WI38 (cell line): ENCODE measurements around the gene ERF.
"Not testable (repeated sequence)": the region's sequence is repeated elsewhere in the genome, so short reads cannot be mapped to it uniquely, and the experiment has no call there.

Source experiments
- H3K4me3 ChIP-seq: 2 replicates; pipeline ENCODE4 v1.5.1; 2011; ENCODE audit warnings: low read depth, mild to moderate bottlenecking, control low read depth, low read length
- TF ChIP-seq, protein P1 (sequence below): IDR thresholded peaks from 2 replicates; pipeline ENCODE4 v1.5.1; 2012; ENCODE audit warnings: low read depth, mild to moderate bottlenecking, control low read depth, low read length

ERF gene

DNA sequence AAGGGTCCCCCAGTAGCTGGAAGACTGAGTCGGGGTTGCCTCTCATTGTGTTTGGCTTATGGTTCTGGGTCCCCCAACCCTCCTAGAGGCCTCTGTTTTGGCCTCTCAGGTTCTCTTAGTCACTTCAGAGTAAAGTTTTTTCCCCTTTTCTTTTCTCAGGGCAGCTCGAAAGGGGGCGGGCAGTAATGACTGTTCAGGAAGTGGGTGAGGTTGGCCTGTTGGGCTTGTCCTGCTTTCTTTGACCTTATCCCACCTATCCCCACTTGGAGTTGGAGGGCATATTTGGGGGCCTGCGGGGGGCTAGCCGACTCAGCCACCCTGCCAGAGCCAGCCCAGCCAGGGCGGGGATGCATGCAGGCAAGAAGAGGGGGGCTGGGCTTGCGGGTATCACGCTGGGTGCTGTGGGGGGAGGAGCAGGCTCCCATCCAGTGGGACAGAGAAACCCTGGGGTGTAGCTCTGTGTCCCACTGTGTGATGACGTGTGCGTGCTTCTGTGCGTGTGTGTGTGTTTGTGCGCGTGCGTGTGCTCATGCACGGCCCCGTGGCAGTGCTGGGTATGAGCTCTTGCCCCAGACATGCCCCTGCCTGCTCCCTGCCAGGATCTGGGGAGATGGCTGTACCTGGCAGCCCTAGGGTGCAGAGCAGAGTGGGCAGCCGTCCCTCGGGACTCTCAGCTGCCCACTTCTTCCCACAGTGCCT lies 15.6 kb upstream of the ERF start:
- peak overlapping the region; percentile 69 for H3K4me3 ChIP-seq
- TF ChIP-seq, protein P1, sequence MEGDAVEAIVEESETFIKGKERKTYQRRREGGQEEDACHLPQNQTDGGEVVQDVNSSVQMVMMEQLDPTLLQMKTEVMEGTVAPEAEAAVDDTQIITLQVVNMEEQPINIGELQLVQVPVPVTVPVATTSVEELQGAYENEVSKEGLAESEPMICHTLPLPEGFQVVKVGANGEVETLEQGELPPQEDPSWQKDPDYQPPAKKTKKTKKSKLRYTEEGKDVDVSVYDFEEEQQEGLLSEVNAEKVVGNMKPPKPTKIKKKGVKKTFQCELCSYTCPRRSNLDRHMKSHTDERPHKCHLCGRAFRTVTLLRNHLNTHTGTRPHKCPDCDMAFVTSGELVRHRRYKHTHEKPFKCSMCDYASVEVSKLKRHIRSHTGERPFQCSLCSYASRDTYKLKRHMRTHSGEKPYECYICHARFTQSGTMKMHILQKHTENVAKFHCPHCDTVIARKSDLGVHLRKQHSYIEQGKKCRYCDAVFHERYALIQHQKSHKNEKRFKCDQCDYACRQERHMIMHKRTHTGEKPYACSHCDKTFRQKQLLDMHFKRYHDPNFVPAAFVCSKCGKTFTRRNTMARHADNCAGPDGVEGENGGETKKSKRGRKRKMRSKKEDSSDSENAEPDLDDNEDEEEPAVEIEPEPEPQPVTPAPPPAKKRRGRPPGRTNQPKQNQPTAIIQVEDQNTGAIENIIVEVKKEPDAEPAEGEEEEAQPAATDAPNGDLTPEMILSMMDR: no peak

DNA sequence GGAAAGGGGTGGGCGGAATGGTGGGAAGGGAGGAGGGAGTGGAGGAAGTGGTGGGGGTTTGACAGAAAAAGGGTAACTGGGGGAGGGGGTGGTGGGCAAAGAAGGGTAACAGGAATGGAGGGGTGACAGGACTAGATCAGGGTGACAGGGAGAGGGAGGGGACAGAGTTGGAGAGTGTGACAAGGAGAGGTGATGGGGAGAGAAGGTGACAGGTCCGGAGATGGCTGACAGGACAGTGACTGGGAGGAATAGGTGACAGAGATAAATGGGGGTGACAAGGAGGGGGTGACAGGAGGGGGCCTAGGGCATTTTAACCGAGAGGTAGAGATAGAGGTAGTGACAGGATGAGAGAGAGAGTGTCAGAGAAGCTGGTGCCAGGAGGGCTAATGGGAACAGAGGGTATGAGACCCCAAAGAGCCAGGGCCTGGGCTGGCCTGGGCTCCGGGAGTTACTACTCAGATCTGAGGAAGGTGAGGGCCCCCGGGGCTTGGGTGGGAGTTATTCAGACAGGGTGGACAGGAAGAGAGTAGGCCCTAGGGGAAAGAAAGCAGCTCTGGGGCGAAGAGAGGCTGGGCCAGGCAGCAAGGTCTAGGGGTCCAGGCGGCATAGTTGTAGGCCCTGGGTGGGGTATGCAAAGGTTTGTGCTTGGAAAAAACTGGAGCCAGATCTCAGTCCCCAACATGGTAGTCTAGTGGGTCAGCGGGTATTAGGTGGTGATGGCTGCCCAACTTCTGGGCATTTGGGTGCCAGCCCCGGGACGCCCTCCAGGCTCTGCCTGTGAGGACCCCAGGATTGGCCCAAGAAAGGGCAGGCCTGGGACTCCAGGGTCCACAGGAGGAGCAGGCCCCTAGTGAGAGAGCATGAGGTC lies 14.8 kb upstream of the ERF start:
- TF ChIP-seq, protein P1: no peak
- peak overlapping the region; percentile 69 for H3K4me3 ChIP-seq

DNA sequence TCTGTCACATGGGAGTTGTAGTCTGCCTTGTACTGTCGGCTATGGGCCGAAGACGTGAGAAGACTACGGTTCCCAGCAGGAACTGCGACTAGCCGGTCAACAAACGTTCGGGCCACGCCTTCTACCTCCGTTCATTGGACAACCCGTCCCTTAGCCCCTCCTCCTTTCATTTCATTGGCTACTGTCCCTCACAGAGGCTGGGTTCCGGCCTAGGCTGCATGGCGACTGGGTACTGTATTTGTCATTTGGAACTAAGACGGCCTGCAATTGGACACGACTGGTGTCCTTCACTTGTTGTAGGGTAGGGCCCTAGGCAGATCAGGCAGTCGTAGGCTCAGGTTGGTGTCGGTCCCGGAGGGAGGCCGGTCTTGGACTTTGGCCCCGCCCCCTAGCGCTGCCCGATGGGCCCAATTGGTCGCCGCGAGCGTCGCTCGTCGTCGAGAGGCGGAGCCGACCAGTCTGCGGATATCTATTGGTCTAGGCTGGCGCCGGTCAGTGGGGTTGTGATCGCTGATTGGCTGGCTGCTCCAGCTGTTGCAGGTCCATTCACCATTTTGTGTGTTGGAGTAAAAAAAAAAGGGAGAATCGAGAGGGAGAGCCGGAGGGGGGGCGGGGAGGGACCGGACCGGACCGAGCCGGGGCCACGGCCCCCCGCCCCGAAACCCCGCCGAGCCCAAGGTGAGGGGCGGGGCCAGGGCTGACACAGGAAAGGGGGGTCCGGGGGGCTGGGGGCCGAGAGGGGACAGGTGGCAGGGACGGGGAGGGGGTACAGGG lies 14.0 kb upstream of the ERF start, which contains the start of gene CIC:
TSS of gene CIC (plus strand) at position 549 of the 774 bp plus-strand sequence. CDS start 2,532 bp downstream, outside the sequence.
- peak within 1 kb of the TSS; percentile 86 for H3K4me3 ChIP-seq
- TF ChIP-seq, protein P1: no peak

- TF ChIP-seq, protein P1: no peak
- H3K4me3 ChIP-seq: peak overlapping the region; percentile 86
Measured at GRCh38 chr19:42268142-42268703, 13.3 kb upstream of the ERF start.

DNA sequence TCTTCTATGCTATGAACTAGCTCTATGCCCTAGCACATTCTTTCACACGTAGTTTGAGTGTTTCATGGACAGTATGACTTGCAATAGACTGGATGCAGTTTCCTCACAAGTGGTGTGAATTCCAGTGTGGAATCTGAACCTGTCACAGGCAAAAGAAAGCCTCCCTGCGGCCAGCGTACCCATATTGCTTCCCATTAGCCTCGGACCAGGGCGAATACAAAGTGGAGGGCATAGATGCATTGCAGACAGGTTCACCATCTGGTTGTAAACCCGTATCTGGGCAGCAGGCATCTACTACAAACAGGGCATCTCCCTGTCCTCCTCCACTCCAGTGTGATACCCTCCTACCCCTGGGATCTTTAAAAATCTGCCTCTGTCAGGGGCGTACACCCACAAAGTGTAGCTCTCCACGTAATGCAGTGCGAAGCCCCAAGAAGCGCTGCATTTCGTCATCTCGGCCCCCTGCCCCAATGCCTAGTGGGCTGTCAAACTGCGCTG lies 12.8 kb upstream of the ERF start:
- peak overlapping the region; percentile 86 for H3K4me3 ChIP-seq
- TF ChIP-seq, protein P1: no peak

- H3K4me3 ChIP-seq: not testable (repeated sequence)
Measured at GRCh38 chr19:42266928-42267603, 12.1 kb upstream of the ERF start.

GRCh38 chr19:42266105-42266504 lies 11.2 kb upstream of the ERF start:
- H3K4me3 ChIP-seq: not testable (repeated sequence)
